Right renal pelvis (tissue), 4 donors: Measurements from ENCODE around the gene OPN1MW. TPM values are rescaled to one million over a fixed set of nuclear protein-coding genes. Genes with fewer than 3 reads are reported as not detected.
"Not testable (repeated sequence)": the region's sequence is repeated elsewhere in the genome, so short reads cannot be mapped to it uniquely, and the experiment has no call there.

Experiments used
- DNase-seq, 4 donors: peaks; one replicate each; pipeline ENCODE4 v3.0.0-alpha.2; 2013; ENCODE audit warnings: low read depth in 4 of 4, low spot score in 3 of 4, missing footprints in 1 of 4
- polyA plus RNA-seq, 4 donors: library from polyadenylated mRNA; unstranded; fragments of 120-200 nt; gene quantifications; one replicate each; pipeline ENCODE4 v1.2.1, GENCODE V29; 2013; ENCODE audit not compliant: insufficient read length in 4 of 4

OPN1MW gene
- not detected for polyA plus RNA-seq

- DNase-seq: not testable (repeated sequence)
Measured at GRCh38 chrX:154182296-154182695, at the start of gene OPN1MW. Gene OPN1MW, plus strand, starts transcription at chrX:154182596. Its CDS starts 82 bp downstream, at chrX:154182678.

DNA sequence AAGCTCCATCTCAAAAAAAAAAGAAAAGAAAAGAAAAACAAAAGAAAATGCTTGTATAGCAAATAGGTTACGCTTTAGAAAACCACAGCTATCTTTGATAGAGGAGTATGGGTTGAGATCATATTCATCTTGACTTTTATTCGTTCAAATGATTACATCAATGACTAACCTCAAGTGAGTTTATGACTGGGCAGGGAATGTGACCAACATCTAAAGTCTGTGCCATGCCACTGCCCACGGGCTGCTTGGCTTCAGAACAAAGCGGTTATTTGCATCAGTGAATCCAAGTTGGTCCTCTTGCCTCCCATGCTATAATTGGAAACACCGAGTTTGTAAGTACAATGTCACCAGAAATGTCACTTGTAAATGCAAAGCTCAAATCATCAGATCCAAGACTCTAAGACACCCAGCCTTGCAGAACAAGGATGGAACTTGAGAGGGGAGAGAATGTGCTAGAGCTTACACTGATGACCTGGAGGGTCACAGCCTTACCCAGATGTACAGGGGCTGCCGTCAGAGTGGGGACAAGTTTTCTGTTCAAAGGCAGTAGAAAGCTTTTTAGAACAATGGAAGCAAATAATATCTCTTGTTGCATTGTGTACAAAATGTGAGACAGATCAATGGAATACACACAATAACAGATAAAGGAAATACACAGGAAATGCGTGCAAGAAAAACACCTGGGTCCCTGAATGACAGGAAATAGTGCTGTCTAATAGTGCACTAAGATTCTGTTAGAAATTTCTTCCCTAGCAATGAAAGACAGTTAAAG, 46.8 kb upstream of the OPN1MW start:
- DNase-seq: no peak

DNA sequence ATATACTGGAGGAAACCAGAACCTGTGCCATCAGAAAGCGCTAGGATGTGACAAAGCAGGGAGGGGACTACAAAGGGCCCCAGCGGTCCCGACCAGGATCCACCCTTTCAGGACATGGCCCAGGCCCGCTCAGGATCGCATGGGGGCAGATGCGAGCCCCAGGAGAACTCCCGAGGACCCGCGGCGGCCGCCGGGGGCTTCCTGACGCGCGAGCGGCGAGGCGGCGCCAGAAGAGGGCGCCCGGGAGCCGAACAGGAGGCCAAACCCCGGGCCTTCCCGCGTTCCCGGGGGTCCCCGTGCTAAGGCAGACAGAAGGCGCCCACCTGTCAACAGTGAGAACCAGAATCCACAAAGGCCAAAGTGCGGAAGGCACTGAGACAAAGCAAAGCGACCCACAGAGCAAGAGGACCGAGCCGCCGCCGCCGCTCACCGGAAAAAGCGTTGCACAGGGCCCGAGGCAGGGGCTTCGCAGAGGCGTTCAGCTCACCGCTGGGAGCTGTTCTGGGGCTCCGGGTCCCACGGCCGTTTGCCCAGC, 45.7 kb upstream of the OPN1MW start:
- peak; percentile 46 to 52 (median 48) for DNase-seq

DNA sequence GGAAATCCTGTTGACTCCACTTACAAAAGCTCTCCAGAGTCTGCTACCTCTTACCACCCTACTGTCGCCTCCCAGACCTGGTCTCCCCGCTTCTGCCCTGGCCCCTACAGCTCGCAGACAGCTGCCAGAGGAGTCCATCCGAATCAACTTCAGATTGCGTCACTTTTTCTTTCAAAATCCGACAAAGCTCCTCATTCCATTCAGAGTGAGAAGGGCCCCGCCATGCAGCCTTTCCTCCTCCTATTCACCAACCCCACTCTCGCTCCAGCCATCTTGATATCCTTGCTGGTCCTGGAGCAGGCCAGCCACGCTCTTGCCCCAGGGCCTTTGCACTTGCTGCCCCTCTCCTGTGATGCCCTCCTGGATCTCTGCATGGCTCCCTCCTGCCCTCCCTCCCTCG, 43.5 kb upstream of the OPN1MW start:
- no peak for DNase-seq

- DNase-seq: no peak
Measured at GRCh38 chrX:154140206-154140605, 42.2 kb upstream of the OPN1MW start.

GRCh38 chrX:154140742-154141141, 41.7 kb upstream of the OPN1MW start:
- no peak for DNase-seq

DNA sequence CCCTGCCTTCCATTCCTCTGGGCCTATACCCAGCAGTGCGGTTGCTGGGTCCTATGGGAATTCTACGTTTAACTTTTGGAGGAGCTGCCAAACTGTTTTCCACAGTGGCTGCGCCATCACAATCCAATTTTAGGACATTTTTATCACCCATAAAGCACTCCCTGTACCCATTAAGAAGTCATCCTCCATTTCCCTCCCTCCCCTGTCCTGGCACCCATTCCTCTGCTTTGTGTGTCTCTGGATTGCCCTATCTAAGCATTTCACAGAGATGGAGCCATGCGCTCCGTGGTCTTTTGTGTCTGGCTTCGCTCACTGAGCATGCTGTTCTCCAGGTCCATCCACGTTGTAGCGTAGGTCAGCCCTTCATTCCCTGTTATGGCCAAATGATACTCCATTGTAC, 40.0 kb upstream of the OPN1MW start:
- no peak for DNase-seq

DNA sequence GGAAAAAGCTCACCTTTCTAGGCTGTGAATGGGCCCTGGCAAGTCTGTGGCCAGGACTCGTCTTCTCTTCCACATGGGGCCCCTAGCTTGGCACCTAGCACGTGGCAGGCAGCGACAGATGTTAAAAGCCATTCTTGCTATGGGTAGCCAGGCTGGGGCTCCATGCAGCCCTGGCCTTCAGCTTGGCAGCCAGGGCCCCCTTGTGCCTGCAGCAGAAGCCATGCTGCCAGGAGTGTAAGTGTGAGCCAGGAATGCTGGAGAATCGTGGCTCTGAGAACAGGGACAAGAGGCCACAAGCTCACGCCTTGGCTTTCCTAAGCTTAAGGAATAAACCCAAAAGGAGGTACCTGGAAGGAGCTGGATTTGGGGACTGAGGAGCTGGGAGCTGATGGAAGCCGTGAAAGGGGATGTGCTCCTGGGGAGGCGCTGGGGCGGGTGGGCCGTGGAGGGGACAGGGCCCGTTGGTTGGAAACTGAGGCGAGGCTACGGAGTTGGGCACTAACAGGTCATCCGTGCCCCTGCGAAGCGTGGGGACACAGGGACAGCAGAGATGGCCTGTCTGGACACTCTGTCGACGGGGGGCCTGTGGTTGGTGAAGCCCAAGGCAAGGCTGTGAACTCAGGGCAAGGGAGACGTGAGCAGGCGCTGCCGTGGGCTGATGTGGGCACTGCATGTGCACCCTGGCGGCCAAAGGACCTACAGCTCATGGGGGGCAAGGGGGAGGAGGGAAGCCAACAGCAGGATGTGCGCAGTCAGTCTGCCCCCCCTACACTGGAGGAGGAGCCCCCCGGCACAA, 39.2 kb upstream of the OPN1MW start:
- DNase-seq: no peak

GRCh38 chrX:154144010-154144409, 38.4 kb upstream of the OPN1MW start, which contains the start of gene OPN1LW:
Gene OPN1LW, plus strand, starts transcription at chrX:154144243. Its CDS starts 41 bp downstream, at chrX:154144284.
- not testable (repeated sequence) for DNase-seq

- DNase-seq: not testable (repeated sequence)
Measured at GRCh38 chrX:154151030-154151429, 31.4 kb upstream of the OPN1MW start.

- DNase-seq: not testable (repeated sequence)
Measured at GRCh38 chrX:154156221-154156620, 26.2 kb upstream of the OPN1MW start.

DNA sequence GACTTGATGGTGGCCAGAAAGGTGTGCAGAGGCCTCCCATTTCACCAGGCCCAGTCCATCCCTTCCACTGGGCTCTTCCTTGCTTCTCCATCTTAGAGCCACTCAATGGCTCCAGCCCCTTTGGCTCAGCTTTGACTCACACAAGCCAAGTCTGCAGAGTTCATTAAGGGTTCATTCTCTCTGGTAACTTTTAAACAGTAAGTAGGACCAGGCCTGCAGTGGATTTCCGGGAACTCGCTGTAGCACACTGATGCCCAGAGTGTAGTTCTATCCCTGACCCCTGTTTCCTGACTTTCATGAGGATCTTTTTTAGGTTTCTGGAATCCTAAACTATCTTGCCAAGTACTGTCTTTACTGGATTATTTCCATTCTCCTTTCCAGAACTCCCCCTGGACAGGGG, 25.2 kb upstream of the OPN1MW start:
- not testable (repeated sequence) for DNase-seq

DNA sequence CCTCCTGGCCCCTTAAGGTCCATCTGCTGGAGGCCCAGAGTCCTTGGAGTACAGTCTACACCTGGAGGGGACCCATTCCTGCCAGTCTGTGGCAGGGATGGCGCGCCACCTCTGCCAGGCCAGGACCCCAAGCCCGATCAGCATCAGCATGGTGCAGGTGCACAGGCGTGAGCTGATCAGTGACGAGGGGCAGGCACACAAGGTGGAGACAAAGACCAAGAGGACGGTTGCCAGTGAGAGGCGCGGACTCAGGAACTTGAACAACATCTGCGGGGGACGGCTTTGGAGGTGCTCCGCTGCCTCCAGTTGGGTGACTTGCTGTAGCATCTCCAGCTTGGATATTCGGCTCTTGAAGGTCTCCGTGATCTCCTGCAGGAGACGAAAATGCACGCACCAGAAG, 23.1 kb upstream of the OPN1MW start:
- DNase-seq: not testable (repeated sequence)

DNA sequence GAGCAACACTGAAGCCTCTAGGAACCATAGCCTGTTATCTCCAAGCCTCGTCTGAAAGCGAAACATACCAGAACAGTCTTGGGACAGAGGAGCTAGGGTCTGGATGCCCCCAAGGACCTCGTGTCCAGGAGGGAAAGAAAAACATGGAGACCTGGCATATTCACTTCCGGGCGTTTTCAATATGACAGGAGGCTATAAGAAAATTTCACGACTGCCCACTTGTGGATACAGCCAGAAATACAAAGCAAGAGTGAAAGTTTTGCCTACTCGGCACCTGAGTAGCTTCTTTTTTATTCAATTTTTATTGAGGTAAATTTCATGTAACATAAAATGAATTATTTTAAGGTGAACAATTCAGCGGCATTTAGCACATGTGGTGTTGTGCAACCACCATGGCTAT, 17.5 kb upstream of the OPN1MW start:
- not testable (repeated sequence) for DNase-seq

- not testable (repeated sequence) for DNase-seq
Measured at GRCh38 chrX:154168384-154168783, 14.0 kb upstream of the OPN1MW start.

GRCh38 chrX:154172535-154172943, 9.9 kb upstream of the OPN1MW start:
- not testable (repeated sequence) for DNase-seq

GRCh38 chrX:154174356-154174755, 8.0 kb upstream of the OPN1MW start:
- not testable (repeated sequence) for DNase-seq

GRCh38 chrX:154183794-154184193, 1.4 kb downstream of the OPN1MW start:
- DNase-seq: not testable (repeated sequence)

GRCh38 chrX:154192846-154193245, 10.4 kb downstream of the OPN1MW start:
- not testable (repeated sequence) for DNase-seq

DNA sequence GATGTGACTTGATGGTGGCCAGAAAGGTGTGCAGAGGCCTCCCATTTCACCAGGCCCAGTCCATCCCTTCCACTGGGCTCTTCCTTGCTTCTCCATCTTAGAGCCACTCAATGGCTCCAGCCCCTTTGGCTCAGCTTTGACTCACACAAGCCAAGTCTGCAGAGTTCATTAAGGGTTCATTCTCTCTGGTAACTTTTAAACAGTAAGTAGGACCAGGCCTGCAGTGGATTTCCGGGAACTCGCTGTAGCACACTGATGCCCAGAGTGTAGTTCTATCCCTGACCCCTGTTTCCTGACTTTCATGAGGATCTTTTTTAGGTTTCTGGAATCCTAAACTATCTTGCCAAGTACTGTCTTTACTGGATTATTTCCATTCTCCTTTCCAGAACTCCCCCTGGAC, 11.9 kb downstream of the OPN1MW start:
- not testable (repeated sequence) for DNase-seq

- not testable (repeated sequence) for DNase-seq
Measured at GRCh38 chrX:154196466-154196865, 14.1 kb downstream of the OPN1MW start.
